ENCODE measurements around the gene RIPK1.
"Not testable (repeated sequence)": the region's sequence is repeated elsewhere in the genome, so short reads cannot be mapped to it uniquely, and the experiment has no call there.

The RIPK1 gene

DNA sequence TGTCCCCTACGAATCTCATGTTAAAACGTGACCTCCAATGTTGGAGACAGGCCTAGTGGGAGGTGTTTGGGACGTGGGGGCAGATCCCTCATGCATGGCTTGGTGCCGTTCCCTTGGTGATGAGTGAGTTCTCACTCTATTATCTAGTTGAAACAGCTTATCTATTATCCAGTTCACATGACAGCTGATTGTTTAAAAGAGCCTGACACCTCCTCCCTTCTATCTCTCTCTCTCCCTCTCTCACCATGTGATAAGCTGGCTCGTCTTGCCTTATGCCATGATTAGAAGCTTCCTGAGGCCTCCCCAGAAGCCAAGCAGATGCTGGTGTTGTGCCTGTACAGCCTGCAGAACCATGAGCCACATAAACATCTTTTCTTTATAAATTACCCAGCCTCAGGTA, 32.9 kb upstream of the RIPK1 start:
- H3K4me1 ChIP-seq (ENCODE audit: insufficient read depth, low read length): peaks cover 3% of the 10 kb centered on the region

DNA sequence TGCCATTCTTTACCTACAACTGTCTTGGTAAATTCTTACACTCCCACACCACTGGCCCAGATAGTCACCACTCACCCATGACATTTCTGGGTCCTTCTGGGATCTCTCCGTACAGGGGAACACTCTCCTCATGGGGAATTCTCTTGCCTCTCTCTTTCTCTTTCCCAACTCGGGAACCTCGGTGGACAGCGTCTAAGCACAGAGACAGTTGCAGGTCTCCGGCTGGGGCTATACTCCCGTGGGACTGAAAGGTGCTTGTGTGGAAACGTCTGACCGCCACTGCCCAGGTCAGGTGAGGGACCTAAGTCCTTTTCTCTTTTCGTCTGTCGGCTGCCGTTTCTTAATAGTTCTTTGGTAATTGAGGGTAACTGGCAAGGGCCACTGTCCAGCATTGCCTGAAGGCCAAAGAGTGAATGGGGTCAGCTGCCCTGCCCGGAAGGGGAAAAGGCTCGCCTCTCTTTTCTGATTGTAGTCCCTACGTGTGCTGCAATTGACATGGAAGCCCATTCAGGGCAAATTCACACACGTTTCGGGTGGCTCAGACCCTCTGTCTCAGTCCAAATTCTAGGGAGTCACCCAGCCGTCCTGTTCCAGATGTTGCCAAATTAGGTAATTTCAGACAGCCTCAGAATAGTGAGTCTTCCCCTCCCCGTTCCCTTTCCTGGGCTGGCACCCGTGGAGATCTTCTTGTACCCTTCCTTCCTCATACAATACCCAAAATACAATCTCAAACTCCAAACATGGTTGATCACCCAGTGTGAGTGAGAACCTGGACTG, 31.2 kb upstream of the RIPK1 start:
- H2AFZ ChIP-seq (ENCODE audit: low read depth, low read length): no peak overlapping the region
- no peaks in the 10 kb centered on the region for H3K36me3 ChIP-seq (ENCODE audit: insufficient read depth, low read length)
- no peak overlapping the region for H3K4me3 ChIP-seq (ENCODE audit: low read length)
- peaks cover 9% of the 10 kb centered on the region for H3K9me3 ChIP-seq (ENCODE audit: low read length)
- H3K27me3 ChIP-seq (ENCODE audit: insufficient read depth, low read length): peaks cover 2% of the 10 kb centered on the region
- peaks cover 3% of the 10 kb centered on the region for H3K4me1 ChIP-seq (ENCODE audit: insufficient read depth, low read length)

More for the DNA sequence above, 32.9 kb upstream of the RIPK1 start:
- Histone ChIP-seq H3K36me3 (ENCODE audit: insufficient read depth, low read length) (no peaks in the 10 kb centered on the region), H2AFZ (ENCODE audit: low read depth, low read length) (no peak overlapping the region), H3K4me3 (ENCODE audit: low read length) (no peak overlapping the region), H3K27me3 (ENCODE audit: insufficient read depth, low read length) (peaks cover 9% of the 10 kb centered on the region), H3K9me3 (ENCODE audit: low read length) (peaks cover 9% of the 10 kb centered on the region)

DNA sequence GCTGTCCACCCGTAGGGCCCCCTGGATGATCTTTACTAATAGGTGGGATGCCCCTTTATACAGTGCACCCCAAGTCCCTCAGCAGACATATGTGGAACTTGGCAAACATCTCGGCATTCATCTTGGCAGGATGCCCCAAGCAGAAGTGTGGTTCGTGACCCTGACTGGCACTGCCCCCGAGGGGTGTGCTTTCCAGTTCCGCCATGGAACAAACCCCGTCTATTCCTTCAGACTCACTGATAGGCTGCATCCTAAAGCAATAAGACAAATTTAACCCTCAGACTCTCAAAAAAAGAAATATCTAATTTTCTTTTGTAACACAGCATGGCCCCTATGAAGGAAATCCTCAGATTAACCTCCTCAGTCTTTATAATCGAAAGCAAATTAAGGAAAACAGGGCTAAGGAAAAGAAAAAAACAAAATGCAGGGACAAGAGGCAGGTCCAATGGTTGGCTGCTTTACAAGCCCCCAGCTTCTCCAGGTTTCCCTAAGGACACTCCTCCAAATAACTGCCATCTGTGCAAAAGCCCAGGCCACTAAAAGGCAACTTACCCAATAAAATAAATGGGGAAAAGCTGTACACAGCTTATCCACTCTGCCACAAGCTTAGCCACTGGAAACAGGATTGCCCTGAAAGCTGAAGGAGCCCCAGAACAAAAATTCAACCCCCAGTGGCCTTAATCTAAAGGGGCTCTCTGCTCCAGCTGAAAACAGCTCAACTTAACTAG, 30.5 kb upstream of the RIPK1 start:
- Histone ChIP-seq H3K36me3 (ENCODE audit: insufficient read depth, low read length) (no peaks in the 10 kb centered on the region), H3K4me1 (ENCODE audit: insufficient read depth, low read length) (peaks cover 3% of the 10 kb centered on the region), H3K9me3 (ENCODE audit: low read length) (peaks cover 9% of the 10 kb centered on the region), H2AFZ (ENCODE audit: low read depth, low read length) (no peak overlapping the region), H3K27me3 (ENCODE audit: insufficient read depth, low read length) (peaks cover 2% of the 10 kb centered on the region), H3K4me3 (ENCODE audit: low read length) (no peak overlapping the region)

DNA sequence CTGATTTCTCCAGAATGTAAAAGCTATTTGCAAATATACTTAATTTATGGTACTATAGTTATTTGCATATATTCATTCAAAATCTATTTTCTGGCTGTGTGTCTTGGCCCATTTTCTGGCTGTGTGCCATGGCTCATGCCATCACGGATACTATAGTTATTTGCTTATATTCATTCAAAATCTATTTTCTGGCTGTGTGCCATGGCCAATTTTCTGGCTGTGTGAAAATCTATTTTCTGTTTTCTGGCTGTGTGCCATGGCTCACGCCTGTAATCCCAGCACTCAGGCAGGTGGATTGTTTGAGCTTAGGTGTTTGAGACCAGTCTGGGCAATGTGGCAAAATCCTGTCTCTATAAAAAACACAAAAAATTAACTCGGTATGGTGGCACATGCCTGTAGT, 28.9 kb upstream of the RIPK1 start:
- Histone ChIP-seq H3K9me3 (ENCODE audit: low read length) (peaks cover 9% of the 10 kb centered on the region), H3K36me3 (ENCODE audit: insufficient read depth, low read length) (no peaks in the 10 kb centered on the region), H3K4me3 (ENCODE audit: low read length) (no peak overlapping the region), H3K27me3 (ENCODE audit: insufficient read depth, low read length) (no peaks in the 10 kb centered on the region), H3K4me1 (ENCODE audit: insufficient read depth, low read length) (peaks cover 3% of the 10 kb centered on the region), H2AFZ (ENCODE audit: low read depth, low read length) (no peak overlapping the region)

DNA sequence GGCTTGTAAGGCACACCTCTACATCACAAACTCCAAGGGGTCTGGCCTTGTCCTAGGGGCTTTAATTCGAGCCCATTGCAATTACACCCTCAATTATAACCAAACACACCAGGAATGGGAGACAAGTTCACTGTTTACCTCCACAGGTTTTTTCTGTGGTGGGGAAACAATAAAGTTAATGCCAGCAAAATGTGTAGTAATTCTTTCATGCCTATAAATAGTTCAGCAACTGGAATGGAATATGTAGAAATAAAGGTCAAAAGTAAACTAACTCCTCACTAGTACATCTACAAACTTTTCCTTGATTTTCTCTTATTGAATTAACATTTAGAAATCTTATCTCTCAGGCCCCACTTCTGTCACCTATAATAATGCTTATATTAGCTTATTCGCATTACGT, 27.1 kb upstream of the RIPK1 start:
- no peak overlapping the region for H2AFZ ChIP-seq (ENCODE audit: low read depth, low read length)
- H3K4me1 ChIP-seq (ENCODE audit: insufficient read depth, low read length): peaks cover 3% of the 10 kb centered on the region
- no peaks in the 10 kb centered on the region for H3K9me3 ChIP-seq (ENCODE audit: low read length)
- H3K4me3 ChIP-seq (ENCODE audit: low read length): no peak overlapping the region
- H3K27me3 ChIP-seq (ENCODE audit: insufficient read depth, low read length): no peaks in the 10 kb centered on the region
- H3K36me3 ChIP-seq (ENCODE audit: insufficient read depth, low read length): no peaks in the 10 kb centered on the region

DNA sequence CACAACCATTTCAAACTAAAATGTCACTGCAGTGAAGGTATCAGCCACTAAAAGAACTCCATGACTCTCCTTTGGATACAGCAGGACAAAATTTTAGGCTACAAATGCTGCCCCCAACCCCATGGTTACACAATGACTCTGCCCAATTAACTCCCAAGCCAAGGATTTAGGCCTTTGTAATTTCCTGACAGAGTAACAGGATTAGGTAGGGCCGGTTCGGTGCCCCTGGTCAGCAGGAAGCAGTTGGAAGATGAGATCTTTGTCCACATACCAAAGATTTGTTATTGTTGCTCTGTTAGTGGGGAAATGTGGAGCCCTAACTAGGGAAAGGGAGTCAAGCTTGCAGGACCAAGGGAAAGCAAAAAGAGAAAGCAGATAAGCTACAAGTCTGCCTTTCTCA, 26.7 kb upstream of the RIPK1 start:
- peaks cover 3% of the 10 kb centered on the region for H3K4me1 ChIP-seq (ENCODE audit: insufficient read depth, low read length)
- no peaks in the 10 kb centered on the region for H3K27me3 ChIP-seq (ENCODE audit: insufficient read depth, low read length)
- no peaks in the 10 kb centered on the region for H3K36me3 ChIP-seq (ENCODE audit: insufficient read depth, low read length)
- no peak overlapping the region for H2AFZ ChIP-seq (ENCODE audit: low read depth, low read length)
- H3K4me3 ChIP-seq (ENCODE audit: low read length): no peak overlapping the region
- no peaks in the 10 kb centered on the region for H3K9me3 ChIP-seq (ENCODE audit: low read length)

DNA sequence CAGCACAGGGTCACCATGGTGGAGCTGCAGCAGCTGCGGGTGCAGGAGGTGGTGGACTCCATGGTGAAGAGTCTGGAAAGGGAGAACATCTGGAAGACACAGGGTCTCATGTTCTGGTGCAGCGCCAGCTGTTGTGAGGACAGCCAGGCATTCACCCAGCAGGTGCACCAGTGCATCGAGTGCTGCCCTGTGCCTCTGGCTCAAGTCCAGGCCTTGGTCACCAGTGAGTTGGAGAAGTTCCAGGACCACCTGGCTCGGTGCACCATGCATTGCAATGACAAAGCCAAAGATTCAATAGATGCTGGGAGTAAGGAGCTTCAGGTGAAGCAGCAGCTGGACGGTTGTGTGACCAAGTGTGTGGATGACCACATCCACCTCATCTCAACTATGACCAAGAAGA, 22.9 kb upstream of the RIPK1 start:
- Histone ChIP-seq H2AFZ (ENCODE audit: low read depth, low read length) (no peak overlapping the region), H3K9me3 (ENCODE audit: low read length) (no peaks in the 10 kb centered on the region), H3K4me3 (ENCODE audit: low read length) (no peak overlapping the region), H3K36me3 (ENCODE audit: insufficient read depth, low read length) (no peaks in the 10 kb centered on the region), H3K4me1 (ENCODE audit: insufficient read depth, low read length) (no peaks in the 10 kb centered on the region), H3K27me3 (ENCODE audit: insufficient read depth, low read length) (peaks cover 10% of the 10 kb centered on the region)

DNA sequence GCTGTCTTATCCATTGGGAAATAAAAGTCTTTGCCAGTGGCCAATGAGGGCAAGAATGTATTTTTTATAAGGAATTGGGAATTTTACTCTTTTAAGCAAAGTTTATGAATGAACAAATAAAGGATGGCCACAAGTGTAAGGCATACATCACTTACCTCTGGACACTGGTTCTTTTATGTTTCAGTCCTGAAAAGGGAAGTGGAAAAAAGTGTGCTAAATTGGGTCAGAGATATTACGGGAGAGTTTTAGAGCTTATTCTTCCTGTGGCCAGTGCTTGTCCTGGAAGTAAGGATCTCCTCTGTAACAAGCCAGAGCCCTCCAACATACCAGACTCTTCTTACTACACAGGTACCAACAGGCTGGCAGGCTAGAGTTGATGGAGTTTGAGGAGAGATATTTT, 22.5 kb upstream of the RIPK1 start:
- Histone ChIP-seq H3K4me3 (ENCODE audit: low read length) (no peak overlapping the region), H3K4me1 (ENCODE audit: insufficient read depth, low read length) (no peaks in the 10 kb centered on the region), H3K36me3 (ENCODE audit: insufficient read depth, low read length) (no peaks in the 10 kb centered on the region), H3K27me3 (ENCODE audit: insufficient read depth, low read length) (peaks cover 11% of the 10 kb centered on the region), H2AFZ (ENCODE audit: low read depth, low read length) (no peak overlapping the region), H3K9me3 (ENCODE audit: low read length) (no peaks in the 10 kb centered on the region)

DNA sequence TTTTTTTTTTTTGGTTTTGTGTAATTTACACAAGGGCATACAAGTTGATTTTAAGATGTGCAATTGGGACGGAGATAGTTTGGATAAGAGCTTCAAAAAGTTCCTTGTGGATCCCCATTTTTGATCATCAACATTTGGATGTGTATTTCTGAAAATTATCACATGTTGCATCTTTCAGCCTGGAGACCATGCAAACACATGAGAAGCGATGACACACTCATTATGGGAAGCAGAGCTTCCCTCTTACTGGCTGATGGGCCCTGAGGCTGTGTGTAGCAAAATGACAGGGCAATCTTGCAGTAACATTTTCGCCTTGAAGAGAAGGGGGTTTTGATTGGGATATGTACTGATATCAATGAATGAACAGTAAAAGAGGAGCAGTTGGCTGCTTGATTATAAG, 22.0 kb upstream of the RIPK1 start:
- no peaks in the 10 kb centered on the region for H3K4me1 ChIP-seq (ENCODE audit: insufficient read depth, low read length)
- no peaks in the 10 kb centered on the region for H3K9me3 ChIP-seq (ENCODE audit: low read length)
- H3K4me3 ChIP-seq (ENCODE audit: low read length): no peak overlapping the region
- no peak overlapping the region for H2AFZ ChIP-seq (ENCODE audit: low read depth, low read length)
- no peaks in the 10 kb centered on the region for H3K36me3 ChIP-seq (ENCODE audit: insufficient read depth, low read length)
- H3K27me3 ChIP-seq (ENCODE audit: insufficient read depth, low read length): peaks cover 14% of the 10 kb centered on the region

DNA sequence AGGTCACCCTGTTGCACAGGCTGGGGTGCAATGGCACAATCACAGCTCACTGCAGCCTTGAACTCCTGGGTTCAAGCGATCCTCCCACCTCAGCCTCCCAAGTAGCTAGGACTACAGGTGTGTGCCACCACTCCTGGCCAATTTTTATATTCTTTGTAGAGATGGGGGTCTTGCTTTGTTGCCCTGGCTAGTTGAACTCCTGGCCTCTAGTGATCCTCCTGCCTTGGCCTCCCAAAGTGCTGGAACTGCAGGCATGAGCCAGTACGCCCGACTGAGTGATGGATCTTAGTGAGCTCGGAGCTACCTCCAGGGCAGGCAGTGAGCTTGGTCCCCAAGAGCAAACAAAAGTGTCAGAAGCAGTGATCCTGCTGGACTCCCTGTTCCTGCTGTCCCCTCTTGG, 20.3 kb upstream of the RIPK1 start:
- not testable (repeated sequence) for H3K4me1 ChIP-seq (ENCODE audit: insufficient read depth, low read length); H3K9me3 ChIP-seq (ENCODE audit: low read length); H2AFZ ChIP-seq (ENCODE audit: low read depth, low read length); H3K36me3 ChIP-seq (ENCODE audit: insufficient read depth, low read length); H3K4me3 ChIP-seq (ENCODE audit: low read length)
- H3K27me3 ChIP-seq (ENCODE audit: insufficient read depth, low read length): peaks cover 17% of the 10 kb centered on the region

DNA sequence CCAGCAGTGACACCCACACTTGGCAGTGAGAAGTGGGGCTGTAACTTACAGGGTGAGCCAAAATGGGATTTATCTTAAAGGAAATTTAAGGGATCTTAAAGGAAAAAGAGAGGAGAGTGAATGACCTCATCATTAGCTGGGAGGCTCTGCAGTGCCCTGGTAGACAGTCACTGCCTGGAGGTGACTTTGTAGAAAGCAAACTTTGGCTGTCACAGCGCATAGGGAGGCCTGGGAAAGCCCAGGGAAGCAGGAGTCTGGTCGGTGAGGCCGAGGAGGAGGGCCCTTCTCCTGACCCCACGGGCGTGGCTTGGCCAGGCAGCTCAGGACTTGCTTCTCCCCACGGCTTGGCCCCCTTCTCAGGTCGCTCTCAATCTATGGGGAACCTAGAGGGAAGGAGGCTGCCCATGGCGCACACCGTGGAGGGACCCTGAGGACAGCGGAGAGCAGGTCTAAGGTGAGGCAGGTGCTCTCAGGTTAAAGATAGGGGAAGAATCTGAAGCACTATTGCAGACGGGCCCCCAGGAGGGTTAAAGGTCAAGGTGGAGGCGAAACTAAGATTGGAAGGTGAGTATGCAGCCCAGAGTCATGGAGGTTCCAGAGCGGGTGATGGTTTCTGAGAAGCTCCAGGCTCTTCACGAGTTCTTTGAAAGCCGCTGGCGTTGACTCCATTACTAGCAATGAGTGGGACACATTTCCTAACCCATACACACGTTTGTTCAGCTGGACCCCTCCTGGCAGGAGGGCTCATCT, 15.6 kb upstream of the RIPK1 start:
- no peaks in the 10 kb centered on the region for H3K36me3 ChIP-seq (ENCODE audit: insufficient read depth, low read length)

DNA sequence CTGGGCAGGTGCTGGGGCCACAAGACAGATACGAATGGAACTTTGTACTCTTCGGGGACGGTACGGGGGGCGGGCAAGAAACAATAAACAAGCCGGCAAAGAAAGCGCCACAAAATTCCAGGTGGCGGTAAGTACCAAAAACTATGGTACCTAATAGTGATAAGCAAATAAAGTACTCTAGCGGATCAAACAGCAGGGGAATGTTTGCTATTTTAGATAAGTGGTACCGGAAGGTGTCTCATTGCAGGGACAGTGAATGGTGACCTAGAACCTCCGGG, 15.1 kb upstream of the RIPK1 start:
- Histone ChIP-seq H3K36me3 (ENCODE audit: insufficient read depth, low read length) (no peaks in the 10 kb centered on the region), H2AFZ (ENCODE audit: low read depth, low read length) (no peak overlapping the region), H3K9me3 (ENCODE audit: low read length) (peaks cover 2% of the 10 kb centered on the region), H3K4me3 (ENCODE audit: low read length) (no peak overlapping the region), H3K27me3 (ENCODE audit: insufficient read depth, low read length) (peaks cover 25% of the 10 kb centered on the region), H3K4me1 (ENCODE audit: insufficient read depth, low read length) (peaks cover 2% of the 10 kb centered on the region)

More for the DNA sequence above, 15.6 kb upstream of the RIPK1 start:
- peaks cover 2% of the 10 kb centered on the region for H3K4me1 ChIP-seq (ENCODE audit: insufficient read depth, low read length)
- peaks cover 25% of the 10 kb centered on the region for H3K27me3 ChIP-seq (ENCODE audit: insufficient read depth, low read length)
- H3K9me3 ChIP-seq (ENCODE audit: low read length): peaks cover 2% of the 10 kb centered on the region
- no peak overlapping the region for H3K4me3 ChIP-seq (ENCODE audit: low read length)
- no peak overlapping the region for H2AFZ ChIP-seq (ENCODE audit: low read depth, low read length)
